GM19238 (cell line): ENCODE results near the gene AMPH.
A peak's percentile ranks its signal among the peaks of the same experiment; 100 is the strongest.

ENCODE experiments used
- DNase-seq: peaks from one replicate; pipeline ENCODE4 v3.0.0; 2011; ENCODE audit warnings: low spot score; ENCODE audit not compliant: insufficient read length

Gene AMPH

DNA sequence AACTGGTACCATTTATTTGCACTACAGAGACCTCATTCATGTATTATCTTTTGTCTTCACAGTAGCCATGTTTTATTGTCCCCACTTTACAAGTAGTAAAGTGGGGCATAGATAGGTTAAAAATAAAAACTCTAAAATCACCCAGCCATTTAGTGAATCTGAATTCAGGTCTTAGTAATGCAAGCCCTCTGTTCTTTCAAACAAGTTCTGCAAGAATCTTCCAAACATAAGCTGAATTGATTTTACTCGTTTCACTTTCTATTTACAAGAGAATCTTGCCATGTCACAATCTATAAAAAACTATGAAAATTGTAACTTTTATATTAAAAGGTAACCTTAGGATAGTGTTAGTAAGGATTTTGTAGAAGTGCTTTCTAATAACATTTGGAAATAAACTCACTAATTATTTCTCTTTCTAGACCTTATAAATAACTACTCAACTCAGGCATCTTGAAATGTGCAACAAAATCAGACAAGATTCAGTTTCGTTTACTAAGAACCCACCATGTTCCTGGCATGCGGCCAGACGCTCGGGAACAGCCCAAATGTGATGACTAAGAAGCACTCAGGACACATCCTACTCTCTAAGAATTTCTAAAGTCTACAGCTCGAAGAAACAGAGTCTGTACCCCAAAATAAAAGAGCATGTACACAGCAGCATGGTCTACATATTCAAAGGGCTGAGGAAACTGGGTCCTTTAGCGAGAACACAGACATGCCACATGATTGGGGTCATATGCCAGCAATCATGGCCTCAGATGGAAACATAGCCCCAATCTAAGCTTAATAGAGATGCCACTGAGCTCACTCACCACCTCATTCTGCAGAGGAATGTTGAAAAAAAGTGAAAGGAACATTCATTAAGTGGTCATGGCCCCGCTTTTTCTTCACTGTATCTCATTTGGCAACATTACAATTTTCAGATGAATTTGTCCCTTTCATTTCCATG is 167.6 kb downstream of the AMPH start:
- peak; percentile 10 for DNase-seq

- DNase-seq, result no peak
Measured at GRCh38 chr7:38462819-38463218, 168.4 kb downstream of the AMPH start.

DNA sequence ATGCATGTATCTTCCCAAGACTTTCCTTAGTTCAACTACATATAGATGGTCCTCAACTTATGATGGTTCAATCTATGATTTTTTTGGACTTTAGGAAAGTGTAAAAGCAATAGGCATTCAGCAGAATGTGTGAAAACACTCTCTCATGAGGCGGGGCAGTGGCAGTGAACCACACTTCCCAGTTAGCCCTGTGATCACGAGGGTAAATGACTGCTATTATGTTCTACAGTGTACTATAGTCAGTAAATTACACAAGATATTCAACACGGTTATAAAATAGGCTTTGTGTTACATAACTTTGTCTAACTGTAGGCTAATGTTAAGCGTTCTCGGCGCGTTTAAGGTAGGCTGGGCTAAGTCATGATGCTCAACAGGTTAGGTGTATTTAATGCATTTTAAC is 169.3 kb downstream of the AMPH start:
- DNase-seq, result no peak

DNA sequence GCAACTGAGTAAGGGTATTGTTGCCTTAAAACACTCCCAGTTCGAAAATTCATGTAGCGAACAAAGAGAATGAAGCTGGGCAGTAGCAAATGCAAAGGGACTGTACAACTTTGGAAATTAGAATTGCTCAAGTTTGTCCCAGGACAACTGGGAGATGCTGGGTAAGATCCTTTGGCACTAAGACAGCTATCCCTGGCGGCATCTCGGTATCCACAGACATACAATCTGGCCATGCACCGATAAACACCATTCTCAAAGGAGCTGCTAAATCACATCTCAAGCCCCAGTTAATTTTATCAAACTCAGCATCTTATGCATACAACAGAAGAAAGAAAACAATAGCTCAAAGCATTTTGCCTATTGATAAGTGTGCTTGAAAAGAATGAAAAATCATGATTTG is 177.3 kb downstream of the AMPH start:
- no peak for DNase-seq

- DNase-seq, result no peak
Measured at GRCh38 chr7:38453168-38453567, 178.0 kb downstream of the AMPH start.

GRCh38 chr7:38452681-38453108 is 178.5 kb downstream of the AMPH start:
- DNase-seq, result no peak

DNA sequence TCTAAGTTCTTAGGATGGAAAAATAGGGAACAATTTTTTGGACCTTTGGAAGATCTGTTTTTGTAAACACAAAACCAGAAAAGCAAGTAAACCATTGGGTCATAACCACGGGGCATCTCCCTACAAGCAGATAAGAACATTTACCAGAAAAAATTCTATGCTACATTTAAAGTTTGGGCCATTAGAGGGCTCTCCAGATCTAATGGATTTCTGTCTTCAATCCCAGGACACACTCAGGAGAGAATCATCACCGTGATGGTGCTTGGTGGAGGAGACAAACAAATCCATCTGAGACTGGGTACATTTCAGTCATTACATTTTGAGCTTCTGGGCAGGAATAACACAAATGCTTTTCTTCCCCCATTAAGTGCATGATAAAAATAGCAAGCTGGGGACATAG is 179.3 kb downstream of the AMPH start:
- no peak for DNase-seq

- no peak for DNase-seq
Measured at GRCh38 chr7:38448584-38449234, 182.5 kb downstream of the AMPH start.

- DNase-seq, result no peak
Measured at GRCh38 chr7:38448054-38448453, 183.1 kb downstream of the AMPH start.

- no peak for DNase-seq
Measured at GRCh38 chr7:38438970-38439369, 192.2 kb downstream of the AMPH start.

GRCh38 chr7:38432671-38433070 is 198.5 kb downstream of the AMPH start:
- no peak for DNase-seq

- no peak for DNase-seq
Measured at GRCh38 chr7:38432080-38432479, 199.1 kb downstream of the AMPH start.

DNA sequence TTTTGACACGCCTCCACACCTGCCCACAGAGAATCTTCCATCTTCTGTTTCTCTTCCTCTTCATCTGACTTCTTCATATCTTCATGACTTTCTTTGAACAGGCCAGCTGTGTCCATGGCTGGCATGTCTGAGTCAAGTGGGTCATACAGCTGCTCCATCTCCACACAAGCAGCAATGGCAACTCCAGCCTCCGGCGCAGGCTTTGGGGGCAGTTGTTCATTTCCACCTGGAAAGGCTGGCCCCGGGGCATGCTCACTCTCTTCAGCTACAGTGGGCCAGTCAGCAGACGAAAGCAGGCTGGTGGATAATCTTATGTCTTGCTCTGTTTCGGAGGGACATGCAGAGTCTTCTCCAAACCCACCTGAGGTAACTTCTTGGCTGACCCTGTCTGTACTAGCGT is 202.1 kb downstream of the AMPH start:
- no peak for DNase-seq

DNA sequence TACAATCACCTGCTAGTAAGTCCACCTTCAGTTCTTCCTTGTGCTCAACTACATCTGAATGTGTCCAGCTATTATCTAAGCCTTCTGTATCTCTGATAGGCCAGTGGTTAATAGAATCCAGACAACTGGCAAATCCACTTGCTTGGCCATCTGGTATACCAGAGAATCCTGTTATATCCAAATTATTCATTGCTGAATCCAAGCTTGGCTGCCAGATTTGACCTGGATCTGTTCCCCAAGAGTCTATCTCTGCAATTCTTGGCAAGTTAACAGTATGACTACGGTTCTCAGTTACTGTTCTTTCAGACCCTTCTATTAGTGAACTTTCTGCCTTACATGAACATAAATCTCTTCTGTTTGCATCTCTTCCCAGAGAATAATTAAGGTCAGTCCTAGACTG is 203.1 kb downstream of the AMPH start:
- no peak for DNase-seq

GRCh38 chr7:38427279-38427955 is 203.8 kb downstream of the AMPH start:
- no peak for DNase-seq

GRCh38 chr7:38425509-38425908 is 205.7 kb downstream of the AMPH start:
- DNase-seq, result no peak

- DNase-seq, result no peak
Measured at GRCh38 chr7:38424750-38425463, 206.3 kb downstream of the AMPH start.

DNA sequence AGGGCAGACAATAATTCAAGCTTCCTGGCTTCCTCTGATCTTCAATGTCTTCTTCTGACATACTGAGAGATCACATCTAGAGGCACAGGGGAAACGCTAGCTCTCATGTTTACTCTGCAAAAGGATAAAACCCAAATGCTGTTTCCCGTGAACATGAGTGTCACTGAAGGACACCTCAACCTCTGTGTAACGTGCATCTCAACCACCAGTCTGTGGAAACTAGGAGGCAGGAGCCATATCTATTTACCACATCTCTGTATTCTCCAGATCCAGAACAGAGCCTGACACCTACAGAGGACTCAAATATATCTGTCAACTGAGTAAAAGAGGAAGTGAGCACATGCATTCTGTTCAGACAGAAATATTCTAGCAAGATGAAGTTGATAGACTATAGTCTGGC is 217.4 kb downstream of the AMPH start:
- no peak for DNase-seq

DNA sequence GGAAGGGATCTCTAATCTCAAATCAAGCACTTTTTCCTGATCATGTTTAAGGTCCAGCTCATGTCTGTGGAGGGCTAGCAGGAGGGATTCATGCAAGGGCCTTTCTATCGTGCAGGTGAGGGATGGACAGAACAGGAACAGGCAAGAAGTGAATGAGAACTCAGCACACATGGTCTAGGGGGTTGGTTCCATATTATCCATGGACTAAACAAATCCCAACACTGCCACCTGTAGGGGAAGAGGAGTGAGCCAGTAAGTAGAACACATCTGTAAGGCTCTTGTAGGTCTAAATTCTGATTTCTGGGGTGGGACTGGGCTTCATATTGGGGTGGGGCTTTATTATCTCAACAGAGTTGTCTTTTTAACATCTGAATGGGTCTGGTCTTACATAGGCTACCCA is 219.8 kb downstream of the AMPH start:
- DNase-seq, result no peak

GRCh38 chr7:38410056-38410455 is 221.1 kb downstream of the AMPH start:
- DNase-seq, result no peak

GRCh38 chr7:38409531-38409930 is 221.6 kb downstream of the AMPH start:
- no peak for DNase-seq
